Measurements from ENCODE around the gene ITM2B.
"Not testable (repeated sequence)": the region's sequence is repeated elsewhere in the genome, so short reads cannot be mapped to it uniquely, and the experiment has no call there.

Gene ITM2B

GRCh38 chr13:48233046-48233888 is at the start of gene ITM2B:
TSS of gene ITM2B (plus strand) at chr13:48233206. CDS start at chr13:48233361, 155 bp downstream.
- peak; percentile 50 for DNase-seq

- no peak for DNase-seq
Measured at GRCh38 chr13:48184260-48184659, 48.7 kb upstream of the ITM2B start.

- DNase-seq: no peak
Measured at GRCh38 chr13:48185018-48185417, 48.0 kb upstream of the ITM2B start.

GRCh38 chr13:48186722-48187121 is 46.3 kb upstream of the ITM2B start:
- no peak for DNase-seq

GRCh38 chr13:48188131-48188530 is 44.9 kb upstream of the ITM2B start:
- DNase-seq: no peak

GRCh38 chr13:48188601-48189000 is 44.4 kb upstream of the ITM2B start:
- no peak for DNase-seq

- DNase-seq: no peak
Measured at GRCh38 chr13:48189171-48189570, 43.8 kb upstream of the ITM2B start.

GRCh38 chr13:48192411-48192935 is 40.5 kb upstream of the ITM2B start:
- DNase-seq: no peak

DNA sequence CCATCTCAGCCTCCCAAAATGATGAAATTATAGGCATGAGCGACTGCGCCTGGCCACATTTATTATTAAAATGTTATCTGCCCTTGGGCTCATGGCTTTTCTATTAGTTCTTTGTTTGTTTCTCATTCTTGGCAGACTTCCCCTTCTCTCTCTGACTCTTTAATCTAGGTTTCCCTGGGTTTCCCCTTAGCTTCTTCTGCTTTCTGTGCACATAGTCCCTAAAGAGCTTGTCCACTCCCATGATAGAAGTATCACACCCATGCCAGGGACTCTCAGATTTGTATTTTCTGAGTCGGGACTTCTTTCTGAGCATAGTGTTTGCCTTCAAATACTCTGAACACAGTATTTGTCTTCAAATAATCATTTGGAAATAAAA is 38.6 kb upstream of the ITM2B start:
- DNase-seq: no peak

DNA sequence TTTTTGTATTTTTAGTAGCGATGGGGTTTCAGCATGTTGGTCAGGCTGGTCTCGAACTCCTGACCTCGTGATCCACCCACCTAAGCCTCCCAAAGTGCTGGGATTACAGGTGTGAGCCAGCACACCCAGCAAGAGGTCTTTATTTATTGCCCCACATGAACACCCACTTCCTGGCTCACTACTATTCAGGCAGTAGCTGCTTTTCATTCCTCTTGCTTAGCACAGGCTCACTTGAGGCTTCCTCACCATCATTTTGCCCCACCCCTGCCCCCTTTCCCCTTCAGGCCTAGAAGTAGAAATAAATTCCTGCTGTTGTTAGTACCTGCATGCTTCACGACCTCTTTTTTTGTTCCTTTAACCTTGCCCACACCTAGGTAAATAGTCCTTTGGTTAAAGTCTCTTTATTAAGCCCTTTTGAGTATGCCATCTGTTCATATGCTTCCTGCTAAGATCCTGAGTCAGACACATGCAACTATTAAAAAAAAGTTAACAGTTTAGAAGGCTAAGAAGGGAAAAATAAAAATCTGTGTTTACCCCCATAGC is 33.5 kb upstream of the ITM2B start:
- DNase-seq: no peak

- DNase-seq: no peak
Measured at GRCh38 chr13:48201044-48201443, 32.0 kb upstream of the ITM2B start.

DNA sequence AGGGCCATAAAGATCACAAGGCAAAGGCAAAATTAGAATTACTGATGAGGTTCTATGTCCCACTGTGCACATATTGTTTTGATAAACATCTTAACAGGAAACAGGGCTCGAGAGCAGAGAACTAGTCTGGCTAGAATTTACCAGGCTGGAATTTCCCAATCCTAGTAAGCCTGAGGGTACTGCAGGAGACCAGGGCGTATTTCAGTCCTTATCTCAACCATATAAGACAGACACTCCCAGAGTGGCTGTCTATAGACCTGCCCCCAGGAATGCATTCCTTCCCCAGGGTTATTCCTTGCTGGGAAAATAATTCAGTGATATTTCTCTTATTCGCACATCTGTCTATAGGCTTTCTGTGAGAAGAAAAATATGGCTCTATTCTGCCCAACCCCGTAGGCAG is 25.8 kb upstream of the ITM2B start:
- DNase-seq: not testable (repeated sequence)

DNA sequence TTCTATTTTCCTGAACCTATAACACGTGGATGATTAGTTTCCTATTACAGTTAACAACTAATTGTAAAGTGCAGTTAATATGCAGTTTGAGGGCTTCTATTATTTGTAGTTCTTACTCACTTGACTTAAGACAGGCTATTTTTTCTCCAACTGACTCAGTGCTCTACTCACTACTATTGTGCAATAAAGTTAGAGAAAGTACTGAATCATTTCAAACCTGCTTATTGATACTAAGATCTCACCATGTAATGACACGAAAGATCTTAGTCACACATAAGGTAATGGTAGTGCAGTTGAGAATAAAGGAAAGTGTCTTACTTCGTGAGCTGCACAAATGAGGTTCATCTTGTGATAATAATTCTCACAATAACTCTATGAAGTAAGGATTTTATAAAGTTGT is 22.8 kb upstream of the ITM2B start:
- DNase-seq: no peak

DNA sequence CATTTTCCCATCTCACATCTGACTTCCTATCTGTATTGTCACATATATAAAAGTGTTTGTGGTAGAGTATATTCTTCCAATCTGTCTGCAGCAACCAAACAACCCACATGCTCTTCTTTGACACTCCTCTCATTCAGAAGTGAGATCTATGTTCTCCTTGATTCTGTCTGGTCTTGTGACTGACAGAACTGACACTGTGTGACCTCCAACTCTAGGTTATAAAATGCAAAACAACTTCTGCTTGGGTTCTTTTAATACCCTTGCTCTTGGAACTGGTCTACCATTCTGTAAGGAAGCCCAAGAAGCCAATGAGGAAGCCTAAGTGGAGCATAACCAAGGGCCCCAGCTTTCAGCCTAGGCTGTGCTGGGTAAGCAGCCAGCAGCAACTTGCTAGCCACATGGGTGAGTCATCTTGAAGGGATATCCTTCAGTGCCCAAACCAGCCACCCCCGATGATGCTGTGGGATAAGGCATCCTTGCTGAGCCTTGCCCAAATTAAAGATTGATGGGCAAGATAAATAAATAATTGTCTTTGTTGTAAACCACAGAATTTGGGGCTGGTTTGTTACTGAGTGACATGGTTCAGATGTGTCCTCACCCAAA is 18.4 kb upstream of the ITM2B start:
- no peak for DNase-seq

DNA sequence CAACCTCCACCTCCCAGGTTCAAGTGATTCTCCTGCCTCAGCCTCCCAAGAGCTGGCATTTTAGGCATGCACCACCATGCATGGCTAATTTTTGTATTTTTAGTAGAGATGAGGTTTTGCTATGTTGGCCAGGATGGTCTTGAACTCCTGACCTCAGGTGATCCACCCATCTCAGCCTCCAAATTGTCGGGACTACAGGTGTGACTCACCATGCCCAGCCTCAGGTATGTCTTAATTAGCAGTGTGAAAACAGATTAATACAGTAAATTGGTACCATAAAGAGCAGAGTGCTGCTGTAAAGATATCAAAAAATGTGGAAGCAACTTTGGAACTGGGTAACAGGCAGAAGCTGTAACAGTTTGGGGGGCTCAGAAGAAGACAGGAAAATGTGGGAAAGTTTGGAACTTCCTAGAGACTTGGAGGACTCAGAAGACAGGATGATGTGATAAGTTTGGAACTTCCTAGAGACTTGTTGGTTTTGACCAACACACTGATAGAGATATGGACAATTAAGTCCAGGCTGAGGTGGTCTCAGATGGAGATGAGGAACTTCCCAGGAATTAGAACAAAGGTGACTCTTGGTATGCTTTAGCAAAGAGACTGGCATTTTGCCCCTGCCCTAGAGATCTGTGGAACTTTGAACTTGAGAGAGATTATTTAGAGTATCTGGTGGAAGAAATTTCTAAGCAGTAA is 17.3 kb upstream of the ITM2B start:
- not testable (repeated sequence) for DNase-seq

DNA sequence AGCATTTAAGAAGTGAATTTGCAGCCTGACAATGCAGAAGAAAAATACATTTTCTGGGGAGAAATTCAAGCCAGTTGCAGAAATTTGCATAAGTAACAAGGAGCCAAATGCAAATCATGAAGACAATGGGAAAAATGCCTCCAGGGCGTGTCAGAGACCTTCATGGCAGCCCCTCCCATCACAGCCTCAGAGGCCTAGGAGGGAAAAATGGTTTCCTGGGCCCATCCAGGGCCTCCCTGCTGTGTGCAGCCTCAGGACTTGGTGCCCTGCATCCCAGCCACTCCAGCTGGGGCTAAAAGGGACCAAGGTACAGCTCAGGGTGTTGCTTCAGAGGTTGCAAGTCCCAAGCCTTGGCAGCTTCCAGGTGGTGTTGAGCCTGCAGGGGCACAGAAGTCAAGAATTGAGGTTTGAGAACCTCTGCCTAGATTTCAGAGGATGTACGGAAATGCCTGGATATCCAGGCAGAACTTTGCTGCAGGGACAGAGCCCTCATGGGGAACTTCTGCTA is 16.7 kb upstream of the ITM2B start:
- DNase-seq: no peak

DNA sequence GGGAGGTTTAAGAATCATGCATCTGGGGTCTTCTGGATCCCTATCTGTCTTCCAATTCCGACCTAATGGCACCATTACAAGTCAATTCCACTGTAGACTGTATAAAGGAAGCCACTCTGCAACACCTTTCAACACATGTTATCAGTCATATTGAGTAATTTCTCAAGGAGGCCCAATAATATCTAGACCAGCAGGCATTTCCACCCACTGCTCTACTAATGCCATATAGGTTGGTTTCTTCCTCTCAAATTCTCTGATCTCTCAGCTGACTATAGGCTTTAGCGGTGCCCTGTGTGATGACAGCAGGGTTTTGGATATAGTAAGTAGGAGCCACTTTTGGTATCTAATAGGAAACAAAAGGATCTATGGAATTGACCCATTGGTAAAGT is 12.4 kb upstream of the ITM2B start:
- no peak for DNase-seq

DNA sequence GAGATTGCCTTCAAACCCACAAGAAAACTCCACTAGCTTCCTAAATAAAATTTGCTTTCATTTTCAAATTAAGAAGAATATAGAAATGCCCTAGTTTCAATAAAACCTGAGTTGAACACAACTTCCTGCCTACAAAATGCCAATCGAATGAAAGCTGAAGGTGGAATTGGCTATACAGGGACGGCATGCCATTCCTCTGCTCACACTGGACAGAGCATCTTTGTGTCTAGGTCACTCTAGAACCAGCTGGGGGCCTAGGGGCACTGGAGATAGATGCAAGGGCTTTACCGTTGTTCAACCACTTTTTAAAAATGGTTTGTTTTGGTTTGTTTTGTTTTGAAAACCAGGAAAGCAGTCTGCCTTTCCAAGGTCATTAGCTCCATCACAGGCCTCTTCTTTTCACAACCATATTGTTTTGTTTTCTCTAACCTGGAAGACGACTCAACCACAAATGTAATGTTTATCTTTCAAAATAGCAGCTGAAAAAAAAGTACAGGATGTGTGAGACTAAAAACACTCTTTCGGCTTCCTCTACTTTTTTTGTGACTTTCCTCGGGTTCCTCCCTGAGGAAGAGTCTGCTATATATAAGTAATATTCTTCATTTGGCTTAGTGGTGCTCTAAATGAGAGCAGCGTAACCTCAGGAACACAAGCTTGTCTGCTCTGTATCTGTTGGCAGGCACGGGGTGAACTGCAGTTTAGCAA is 11.9 kb upstream of the ITM2B start:
- DNase-seq: no peak

GRCh38 chr13:48221686-48222187 is 11.3 kb upstream of the ITM2B start:
- DNase-seq: no peak

DNA sequence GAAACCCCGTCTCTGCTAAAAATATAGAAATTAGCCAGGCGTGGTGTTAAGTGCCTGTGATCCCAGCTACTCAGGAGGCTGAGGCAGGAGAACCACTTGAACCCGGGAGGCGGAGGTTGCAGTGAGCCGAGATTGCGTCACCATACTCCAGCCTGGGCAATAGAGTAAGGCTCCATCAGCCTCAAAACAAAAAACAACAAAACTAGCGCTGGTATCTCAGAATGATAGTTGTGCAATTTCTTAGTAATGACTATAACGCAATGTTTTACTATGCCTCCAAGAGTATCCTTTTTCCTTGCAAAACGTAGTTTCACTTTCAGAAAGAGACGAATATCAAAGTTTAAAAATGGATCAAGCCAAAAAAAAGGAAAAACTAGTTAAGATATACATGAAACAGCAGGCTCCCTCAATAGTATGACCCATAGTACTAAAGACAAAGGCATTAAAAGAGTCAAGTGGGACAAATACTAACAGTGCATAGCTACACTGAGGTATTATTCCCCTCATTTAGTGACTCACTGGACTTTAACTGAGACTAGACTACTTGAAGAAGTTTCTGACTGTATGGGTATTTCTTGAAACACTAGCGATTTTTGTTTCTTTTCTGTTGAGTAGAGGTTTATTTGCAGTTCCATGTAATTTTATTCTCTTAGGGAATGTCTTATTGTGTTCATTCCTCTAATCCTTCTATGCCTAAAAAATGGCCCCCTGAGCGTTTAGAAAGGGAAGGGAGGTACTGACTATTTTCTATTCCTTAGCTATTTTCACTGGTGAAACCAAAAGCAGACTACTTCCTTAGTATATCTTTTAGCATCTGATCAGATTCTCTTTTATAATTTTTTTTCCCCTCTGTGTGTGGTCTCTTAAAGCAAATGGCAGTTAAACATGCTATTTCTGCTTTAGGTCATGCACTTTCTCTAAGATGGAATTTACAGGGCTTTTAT is 10.4 kb upstream of the ITM2B start:
- DNase-seq: no peak

GRCh38 chr13:48224701-48225100 is 8.3 kb upstream of the ITM2B start:
- DNase-seq: no peak

Data from NCI-H1092 treated with DMSO at 0.1 percent for 48 hours (cell line).